ENCODE results near the gene SF1. TPM values are rescaled to one million over a fixed set of nuclear protein-coding genes. Genes with fewer than 3 reads are reported as not detected.
A peak's percentile ranks its signal among the peaks of the same experiment; 100 is the strongest.

SF1 gene
- total and polyA plus RNA-seq, 2 donors (not counting 3 experiments of a cell fraction or from before 2014, with no cell fraction given), result 95.0 to 342 TPM

DNA sequence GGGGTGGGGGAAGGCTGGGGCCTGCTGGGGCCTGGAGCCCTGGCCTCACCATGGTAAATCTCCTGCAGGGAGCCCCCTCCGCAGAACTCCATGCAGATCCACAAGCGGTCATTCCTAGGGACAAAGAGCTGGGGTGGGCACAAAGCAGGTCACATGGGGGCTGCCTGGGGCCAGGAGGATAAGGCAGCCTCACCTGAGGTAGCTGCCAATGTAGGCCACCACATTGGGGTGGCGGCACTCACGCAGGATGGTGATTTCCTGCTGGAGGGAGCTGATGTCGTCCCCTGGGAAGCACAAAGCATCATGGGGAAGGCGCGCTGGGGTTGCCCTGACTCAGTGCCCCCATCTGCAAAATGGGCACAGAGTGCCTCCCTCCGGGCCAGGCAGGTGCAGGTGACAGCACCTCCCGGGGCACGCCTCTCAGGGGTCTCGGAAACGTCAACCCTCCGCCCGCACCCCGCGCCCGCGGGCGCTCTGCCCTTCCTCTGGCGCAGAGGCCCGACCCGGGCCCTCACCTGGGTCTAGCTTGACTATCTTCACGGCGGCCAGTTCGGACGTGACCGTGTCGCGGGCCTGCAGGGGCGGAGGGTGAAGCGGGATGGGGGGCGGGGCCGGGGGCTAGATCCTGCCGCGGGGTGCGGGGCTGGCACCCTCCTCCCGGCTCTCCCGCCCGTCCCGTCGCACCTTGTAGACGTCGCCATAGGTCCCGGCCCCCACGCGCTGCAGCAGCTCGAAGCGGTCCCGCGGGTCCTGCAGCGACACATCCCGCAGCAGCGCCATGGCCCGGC, 24.2 kb upstream of the SF1 start:
- FAIRE-seq, result no peak
- POLR2A ChIA-PET, result no interaction called here
- Histone ChIP-seq H3K79me2 (ENCODE audit: control insufficient read depth, insufficient read depth, low read length) (peaks cover 5% of the 10 kb centered on the region), H3K27me3 (ENCODE audit: control insufficient read depth in 2 of 2, insufficient read depth in 2 of 2, low read length in 2 of 2) (no peaks in the 10 kb centered on the region), H3K4me3 (replicated peaks in 1 of 3; ENCODE audit: insufficient read depth in 1 of 3, low read depth in 1 of 3, low read length in 3 of 3) (peak overlapping the region; percentile 40 to 70 (median 43)), H3K9me1 (replicated peaks; ENCODE audit: control insufficient read depth, extremely low read depth, insufficient read depth, low read length) (no peaks in the 10 kb centered on the region), H3K9me3 (replicated peaks; ENCODE audit: control insufficient read depth, insufficient read depth, low read length) (no peaks in the 10 kb centered on the region), H4K20me1 (replicated peaks; ENCODE audit: control insufficient read depth, extremely low read depth, insufficient read depth, low read length) (no peaks in the 10 kb centered on the region), H3K27ac (ENCODE audit: insufficient read depth, low read depth, low read length) (peak overlapping the region; percentile 74), H3K4me1 (ENCODE audit: control insufficient read depth, extremely low read depth, insufficient read depth, low read length) (peaks cover 36% of the 10 kb centered on the region), H3K4me2 (ENCODE audit: insufficient read depth, low read length) (peak overlapping the region; percentile 61), H2AFZ (ENCODE audit: low read depth, low read length) (peak overlapping the region; percentile 62), H3K36me3 (ENCODE audit: control insufficient read depth in 2 of 2, extremely low read depth in 1 of 2, insufficient read depth in 2 of 2, low read length in 2 of 2) (peaks cover 2 to 23% of the 10 kb centered on the region in 2 experiments), H3K9ac (replicated peaks; ENCODE audit: extremely low read depth, insufficient read depth, low read length) (peak overlapping the region; percentile 46)
- no TSS peak for BruUV-seq (replicated peaks)
- DNase-seq (ENCODE audit: low read depth, low spot score), result no peak
- TF ChIP-seq, protein P1, sequence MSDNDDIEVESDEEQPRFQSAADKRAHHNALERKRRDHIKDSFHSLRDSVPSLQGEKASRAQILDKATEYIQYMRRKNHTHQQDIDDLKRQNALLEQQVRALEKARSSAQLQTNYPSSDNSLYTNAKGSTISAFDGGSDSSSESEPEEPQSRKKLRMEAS (IDR thresholded peaks at IDR 0.05; ENCODE audit: insufficient read depth, insufficient read length), result no peak
- TF ChIP-seq MYC (IDR thresholded peaks at IDR 0.05; ENCODE audit: low read depth, low read length) (no peak), POLR2AphosphoS5 (IDR thresholded peaks at IDR 0.05; ENCODE audit: insufficient read depth, low read depth, low read length) (no peak), FOS (IDR thresholded peaks at IDR 0.05; ENCODE audit: borderline replicate concordance, insufficient read depth, low read length) (no peak), POLR2A (IDR thresholded peaks at IDR 0.05; ENCODE audit: low read depth, low read length) (no peak), GATA2 (IDR thresholded peaks at IDR 0.05; ENCODE audit: insufficient read depth, insufficient read length, low read depth, low read length) (no peak), JUN (IDR thresholded peaks at IDR 0.05; ENCODE audit: borderline replicate concordance, insufficient read depth, insufficient read length, low read depth) (no peak), EZH2 (IDR thresholded peaks at IDR 0.05; ENCODE audit: borderline replicate concordance, low read depth, low read length, severe bottlenecking) (no peak)
- TF ChIP-seq, protein P2, sequence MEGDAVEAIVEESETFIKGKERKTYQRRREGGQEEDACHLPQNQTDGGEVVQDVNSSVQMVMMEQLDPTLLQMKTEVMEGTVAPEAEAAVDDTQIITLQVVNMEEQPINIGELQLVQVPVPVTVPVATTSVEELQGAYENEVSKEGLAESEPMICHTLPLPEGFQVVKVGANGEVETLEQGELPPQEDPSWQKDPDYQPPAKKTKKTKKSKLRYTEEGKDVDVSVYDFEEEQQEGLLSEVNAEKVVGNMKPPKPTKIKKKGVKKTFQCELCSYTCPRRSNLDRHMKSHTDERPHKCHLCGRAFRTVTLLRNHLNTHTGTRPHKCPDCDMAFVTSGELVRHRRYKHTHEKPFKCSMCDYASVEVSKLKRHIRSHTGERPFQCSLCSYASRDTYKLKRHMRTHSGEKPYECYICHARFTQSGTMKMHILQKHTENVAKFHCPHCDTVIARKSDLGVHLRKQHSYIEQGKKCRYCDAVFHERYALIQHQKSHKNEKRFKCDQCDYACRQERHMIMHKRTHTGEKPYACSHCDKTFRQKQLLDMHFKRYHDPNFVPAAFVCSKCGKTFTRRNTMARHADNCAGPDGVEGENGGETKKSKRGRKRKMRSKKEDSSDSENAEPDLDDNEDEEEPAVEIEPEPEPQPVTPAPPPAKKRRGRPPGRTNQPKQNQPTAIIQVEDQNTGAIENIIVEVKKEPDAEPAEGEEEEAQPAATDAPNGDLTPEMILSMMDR (IDR thresholded peaks at IDR 0.05; ENCODE audit: extremely low read depth in 1 of 2, insufficient read depth in 1 of 2, low read depth in 1 of 2, low read length in 2 of 2), result no peak
- CTCF ChIA-PET, result interaction anchor here (0.8 to 1.9 kb wide), 4 partner anchors 11 to 86 kb away, joined by 3 to 8 read pairs (median 6); partner anchors contain the start of gene CDC42BPG
- dilution Hi-C loops (cut with MboI; ENCODE audit: extremely low pct_ligation_motif_present, low sequenced_read_pairs) (no loop called here), intact Hi-C loops (cut with micrococcal nuclease) (loop anchor here (1.0 to 2.0 kb wide), 4 partner anchors 8 to 212 kb away; partner anchors contain the start of genes ARL2, CDC42BPG, MEN1 and SF1)

All from endothelial cell of umbilical vein (primary cell).